Ishikawa (cell line): Measurements from ENCODE around the gene VRK3.

Source experiments
- USF1 ChIP-seq: IDR thresholded peaks from 2 replicates; pipeline ENCODE4 v1.6.1; 2012
- TF ChIP-seq, protein P1 (sequence below): IDR thresholded peaks from 2 replicates; pipeline ENCODE4 v1.6.1; 2012

GRCh38 chr19:49956115-49956495, 69.1 kb downstream of the VRK3 start:
- TF ChIP-seq, protein P1, sequence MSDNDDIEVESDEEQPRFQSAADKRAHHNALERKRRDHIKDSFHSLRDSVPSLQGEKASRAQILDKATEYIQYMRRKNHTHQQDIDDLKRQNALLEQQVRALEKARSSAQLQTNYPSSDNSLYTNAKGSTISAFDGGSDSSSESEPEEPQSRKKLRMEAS, result no peak
- TF ChIP-seq USF1, result no peak
